NT2/D1 (cell line): Measurements from ENCODE around the gene MYOD1.

ENCODE experiments used
- DNase-seq: peaks from one replicate; pipeline ENCODE4 v3.0.0-alpha.2; 2011; ENCODE audit warnings: low read depth, low spot score
- H3K27me3 ChIP-seq: 2 replicates; pipeline ENCODE4 v1.6.0; 2011; ENCODE audit warnings: mild to moderate bottlenecking; ENCODE audit not compliant: insufficient read length, insufficient read depth
- H3K36me3 ChIP-seq: 2 replicates; pipeline ENCODE4 v1.6.1; 2011; ENCODE audit warnings: mild to moderate bottlenecking, low read length, mixed read lengths; ENCODE audit not compliant: insufficient read depth, insufficient read length
- H3K4me1 ChIP-seq: 2 replicates; pipeline ENCODE4 v1.5.1; 2011; ENCODE audit not compliant: insufficient read depth, insufficient read length
- H3K4me3 ChIP-seq: 2 replicates; pipeline ENCODE4 v1.5.1; 2011; ENCODE audit warnings: low read depth; ENCODE audit not compliant: insufficient read length
- H3K9ac ChIP-seq: 2 replicates; pipeline ENCODE4 v1.6.0; 2011; ENCODE audit warnings: low read depth; ENCODE audit not compliant: insufficient read length
- H3K9me3 ChIP-seq: 2 replicates; pipeline ENCODE4 v1.5.1; 2011; ENCODE audit warnings: mild to moderate bottlenecking, low read length; ENCODE audit not compliant: insufficient read depth
- SUZ12 ChIP-seq: IDR thresholded peaks from 2 replicates; pipeline ENCODE4 v1.6.1; 2011; ENCODE audit not compliant: insufficient read length, insufficient read depth; ENCODE audit errors: extremely low read depth
- YY1 ChIP-seq: IDR thresholded peaks from 2 replicates; pipeline ENCODE4 v1.6.1; 2011; ENCODE audit not compliant: insufficient read length, insufficient read depth
- ZNF274 ChIP-seq: IDR thresholded peaks from 2 replicates; pipeline ENCODE4 v1.6.1; 2011; ENCODE audit warnings: mild to moderate bottlenecking, low read depth, low read length

The MYOD1 gene

GRCh38 chr11:17752144-17752543 is 32.8 kb downstream of the MYOD1 start:
- no peak for DNase-seq
- no peaks in the 10 kb centered on the region for H3K36me3 ChIP-seq

DNA sequence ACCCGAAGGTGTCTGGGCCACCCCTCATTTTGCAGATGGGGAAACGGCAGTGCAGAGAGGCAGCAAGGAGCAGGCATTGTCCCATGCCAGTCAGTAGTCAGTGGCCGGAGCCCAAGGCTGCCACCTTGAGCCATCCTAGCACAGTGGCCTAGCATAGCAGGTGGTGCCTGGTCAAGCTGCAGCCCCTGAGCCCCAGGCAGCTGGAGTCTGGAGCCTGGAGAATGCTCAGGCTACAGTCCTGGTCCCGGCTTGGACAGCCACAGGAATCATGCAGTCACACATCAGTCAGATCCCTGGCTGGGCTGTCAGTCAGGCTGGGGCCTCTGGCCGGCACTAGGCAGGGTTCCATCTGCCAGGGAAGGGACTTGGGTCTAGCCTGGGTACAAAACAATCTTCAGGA is 33.8 kb downstream of the MYOD1 start:
- DNase-seq: no peak
- H3K27me3 ChIP-seq: no peaks in the 10 kb centered on the region
- H3K9me3 ChIP-seq: no peaks in the 10 kb centered on the region
- H3K4me3 ChIP-seq: no peak overlapping the region
- TF ChIP-seq ZNF274 (no peak), YY1 (no peak), SUZ12 (no peak)
- no peaks in the 10 kb centered on the region for H3K4me1 ChIP-seq
- H3K9ac ChIP-seq: no peak overlapping the region
- no peaks in the 10 kb centered on the region for H3K36me3 ChIP-seq

More at GRCh38 chr11:17752144-17752543, 32.8 kb downstream of the MYOD1 start:
- Histone ChIP-seq H3K27me3 (no peaks in the 10 kb centered on the region), H3K4me1 (no peaks in the 10 kb centered on the region), H3K4me3 (no peak overlapping the region), H3K9me3 (no peaks in the 10 kb centered on the region), H3K9ac (no peak overlapping the region)
- TF ChIP-seq YY1: no peak
- no peak for TF ChIP-seq SUZ12
- TF ChIP-seq ZNF274: no peak

DNA sequence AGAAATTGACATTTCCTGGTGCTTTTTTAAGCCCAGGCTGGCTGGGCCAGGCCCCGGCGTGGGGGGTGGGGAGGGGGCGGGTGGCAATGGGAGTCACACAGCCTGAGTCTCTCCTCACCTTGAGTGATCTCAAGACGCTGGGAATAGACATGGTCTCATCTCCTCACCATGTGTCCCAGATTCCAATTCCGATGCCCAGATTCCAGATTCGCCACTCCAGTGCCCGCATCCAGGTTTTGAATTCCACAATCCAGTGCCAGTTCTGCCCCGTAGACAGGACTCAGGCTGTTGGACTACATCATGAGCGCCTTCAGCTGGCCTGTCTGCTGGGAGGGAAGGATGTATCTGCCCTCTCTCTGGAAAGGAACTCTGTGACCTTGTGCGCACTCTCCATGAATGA is 34.3 kb downstream of the MYOD1 start:
- DNase-seq: no peak
- no peak overlapping the region for H3K4me3 ChIP-seq
- H3K36me3 ChIP-seq: no peaks in the 10 kb centered on the region

DNA sequence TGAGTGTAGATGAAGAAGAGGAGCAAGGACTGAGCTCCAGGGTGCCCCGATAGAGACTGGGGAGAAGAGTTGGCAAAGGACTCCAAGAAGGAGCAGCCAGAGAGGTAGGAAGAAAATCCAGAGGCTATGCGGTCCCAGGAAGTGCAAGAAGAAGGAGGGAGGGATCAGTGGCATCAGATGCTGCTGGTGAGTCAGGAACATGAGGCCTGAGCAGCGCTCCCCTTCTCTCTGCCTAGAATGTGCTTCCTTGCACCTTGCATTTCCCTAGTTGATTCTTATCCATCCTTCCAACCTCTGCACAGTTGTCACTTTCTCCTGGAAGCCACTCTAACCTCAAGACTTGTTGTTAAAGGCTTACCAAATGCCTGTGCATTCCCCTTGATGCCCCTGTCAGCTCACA is 36.5 kb downstream of the MYOD1 start:
- no peak for DNase-seq
- Histone ChIP-seq H3K9me3 (no peaks in the 10 kb centered on the region), H3K4me3 (no peak overlapping the region), H3K9ac (no peak overlapping the region), H3K27me3 (no peaks in the 10 kb centered on the region), H3K36me3 (no peaks in the 10 kb centered on the region), H3K4me1 (no peaks in the 10 kb centered on the region)
- TF ChIP-seq SUZ12 (no peak), YY1 (no peak), ZNF274 (no peak)

More for the DNA sequence above, 34.3 kb downstream of the MYOD1 start:
- no peaks in the 10 kb centered on the region for H3K9me3 ChIP-seq
- no peak for TF ChIP-seq YY1
- TF ChIP-seq SUZ12: no peak
- TF ChIP-seq ZNF274: no peak
- no peak overlapping the region for H3K9ac ChIP-seq
- no peaks in the 10 kb centered on the region for H3K27me3 ChIP-seq
- H3K4me1 ChIP-seq: no peaks in the 10 kb centered on the region

GRCh38 chr11:17760102-17761029 is 41.0 kb downstream of the MYOD1 start:
- Histone ChIP-seq H3K36me3 (no peaks in the 10 kb centered on the region), H3K9me3 (no peaks in the 10 kb centered on the region), H3K4me1 (no peaks in the 10 kb centered on the region), H3K9ac (no peak overlapping the region), H3K4me3 (no peak overlapping the region), H3K27me3 (no peaks in the 10 kb centered on the region)
- no peak for TF ChIP-seq YY1
- TF ChIP-seq SUZ12: no peak
- TF ChIP-seq ZNF274: no peak
- DNase-seq: peak; percentile 64

GRCh38 chr11:17762309-17762974 is 43.1 kb downstream of the MYOD1 start:
- no peak for DNase-seq
- H3K9ac ChIP-seq: no peak overlapping the region
- TF ChIP-seq SUZ12 (no peak), YY1 (no peak), ZNF274 (no peak)
- no peaks in the 10 kb centered on the region for H3K9me3 ChIP-seq
- H3K27me3 ChIP-seq: no peaks in the 10 kb centered on the region
- no peaks in the 10 kb centered on the region for H3K4me1 ChIP-seq
- no peak overlapping the region for H3K4me3 ChIP-seq
- H3K36me3 ChIP-seq: no peaks in the 10 kb centered on the region

DNA sequence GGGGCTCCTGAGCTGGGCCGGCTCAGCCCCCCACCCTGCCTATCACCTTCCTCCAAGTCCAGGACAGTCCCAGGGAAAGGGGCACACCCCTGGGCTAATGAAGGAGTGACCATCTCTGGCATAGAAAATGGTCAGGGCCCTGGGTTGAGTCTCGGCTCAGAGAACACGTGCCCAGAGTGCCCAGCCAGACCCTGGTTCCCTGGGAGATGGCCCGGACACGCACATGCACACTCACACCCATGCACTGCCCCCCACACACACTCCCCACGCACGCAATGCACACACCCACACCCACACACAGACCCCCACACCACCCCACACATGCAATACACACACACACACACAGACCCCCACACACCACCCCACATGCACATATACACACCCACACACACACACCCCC is 43.9 kb downstream of the MYOD1 start:
- Histone ChIP-seq H3K27me3 (no peaks in the 10 kb centered on the region), H3K9ac (no peak overlapping the region), H3K4me3 (no peak overlapping the region), H3K36me3 (no peaks in the 10 kb centered on the region), H3K4me1 (no peaks in the 10 kb centered on the region), H3K9me3 (no peaks in the 10 kb centered on the region)
- DNase-seq: no peak
- TF ChIP-seq YY1 (no peak), SUZ12 (no peak), ZNF274 (no peak)
